ENCODE results near the gene TSGA10IP. TPM values are rescaled to one million over a fixed set of nuclear protein-coding genes. Genes with fewer than 3 reads are reported as not detected.
A peak's percentile ranks its signal among the peaks of the same experiment; 100 is the strongest.

TSGA10IP gene
- total RNA-seq, 2 experiments from 2014 or later: not detected

DNA sequence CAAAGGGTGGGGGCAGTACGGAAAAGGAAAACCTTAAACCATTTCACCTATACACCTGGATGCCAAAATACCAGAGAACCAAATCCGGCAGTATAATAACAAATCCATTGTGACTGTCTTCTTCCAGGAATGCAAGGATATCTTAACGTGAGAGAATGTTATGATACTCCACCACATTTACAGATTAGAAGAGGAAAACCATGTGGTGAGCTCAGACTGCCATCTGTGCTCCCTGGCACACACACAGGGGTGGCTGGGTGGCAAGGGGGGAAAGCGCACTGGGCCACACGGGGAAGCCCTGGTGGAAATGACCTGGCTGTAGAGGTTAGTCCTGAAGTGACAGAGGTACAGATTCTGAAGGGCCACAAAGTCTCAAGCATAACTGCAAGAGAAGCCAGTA is 46.8 kb downstream of the TSGA10IP start:
- H3K9me3 Mint-ChIP-seq (ENCODE audit: low read depth): no peaks in the 10 kb centered on the region
- peaks cover 8% of the 10 kb centered on the region for H3K36me3 Mint-ChIP-seq
- ATAC-seq: no peak
- no peak overlapping the region for H3K4me3 Mint-ChIP-seq
- peaks cover 8% of the 10 kb centered on the region for H3K4me1 Mint-ChIP-seq
- DNase-seq: no peak
- no peaks in the 10 kb centered on the region for H3K27me3 Mint-ChIP-seq
- no peak overlapping the region for H3K27ac Mint-ChIP-seq
- CTCF ChIA-PET: interaction anchor here (0.6 to 12.6 kb wide), 8 partner anchors 9 to 213 kb away, joined by 3 to 221 read pairs (median 4); partner anchors contain the start of genes CCDC85B and FIBP

DNA sequence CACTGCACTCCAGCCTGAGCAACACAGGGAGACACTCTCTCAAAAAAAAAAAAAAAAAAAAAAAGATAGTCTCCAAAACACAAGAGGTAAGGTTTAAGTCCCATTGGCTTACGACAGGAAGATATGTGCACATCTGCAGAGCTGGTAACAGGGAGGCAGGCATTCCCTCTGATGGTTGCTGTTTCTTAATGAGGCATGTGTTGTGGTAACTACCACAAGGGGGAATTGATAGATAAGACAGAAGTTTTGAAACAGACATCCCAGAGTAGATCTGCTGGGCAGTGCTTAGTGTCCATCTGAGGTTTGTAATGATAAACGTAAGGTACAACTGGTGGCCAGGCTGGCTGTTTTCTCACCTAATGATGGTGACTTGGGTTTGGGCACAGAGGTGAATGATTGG is 52.0 kb downstream of the TSGA10IP start:
- no peak for DNase-seq
- no peak overlapping the region for H3K4me3 Mint-ChIP-seq
- ATAC-seq: no peak
- no peaks in the 10 kb centered on the region for H3K9me3 Mint-ChIP-seq (ENCODE audit: low read depth)
- H3K36me3 Mint-ChIP-seq: peaks cover 40% of the 10 kb centered on the region
- H3K4me1 Mint-ChIP-seq: peaks cover 28% of the 10 kb centered on the region
- CTCF ChIA-PET: no interaction called here
- no peaks in the 10 kb centered on the region for H3K27me3 Mint-ChIP-seq
- no peak overlapping the region for H3K27ac Mint-ChIP-seq

DNA sequence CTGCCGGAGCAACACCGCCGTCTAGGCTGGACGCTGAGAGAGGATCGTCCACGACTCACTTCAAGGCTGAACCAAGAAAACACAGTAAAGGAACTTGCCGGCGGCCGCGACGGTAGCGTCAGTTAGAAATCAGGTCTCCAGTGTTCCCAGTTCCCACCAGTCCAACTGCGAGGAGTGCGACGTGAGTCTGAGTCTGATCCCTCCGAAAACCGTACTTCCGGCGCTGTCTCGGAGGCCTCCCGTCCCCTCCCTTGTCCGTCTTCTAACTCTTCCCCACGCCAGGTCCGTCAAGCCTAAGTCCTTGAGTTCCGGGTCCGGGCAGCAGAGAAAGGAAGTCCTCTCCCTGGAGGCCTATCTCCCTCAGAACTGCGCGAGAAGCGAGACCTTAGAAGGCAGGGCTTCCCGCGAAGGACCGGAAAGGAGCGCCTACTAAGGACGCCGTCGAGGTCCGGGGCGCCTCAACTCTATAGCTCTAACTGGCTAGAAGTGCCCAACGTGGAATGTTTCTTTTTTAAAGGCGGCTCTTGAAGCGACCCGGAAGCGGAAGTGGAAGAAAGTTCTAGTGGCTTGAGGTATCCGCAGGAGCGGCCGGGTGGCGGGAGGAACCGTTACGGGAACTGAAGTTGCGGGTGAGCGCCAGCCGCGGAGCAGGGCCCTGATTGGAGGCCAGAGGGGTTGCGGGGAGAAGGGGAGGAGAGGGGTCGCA is 56.8 kb downstream of the TSGA10IP start, which contains the start of the genes BANF1 and EIF1AD:
Gene BANF1, plus strand, starts transcription at position 562 of the 706 bp plus-strand sequence. CDS start 748 bp downstream, outside the sequence.
Gene EIF1AD, minus strand, starts transcription at position 216 of the 706 bp plus-strand sequence. CDS start 1,768 bp downstream, outside the sequence.
- H3K4me1 Mint-ChIP-seq: peaks cover 43% of the 10 kb centered on the region
- DNase-seq (peak; percentile 97), ATAC-seq (peak; percentile 89)
- H3K36me3 Mint-ChIP-seq: peaks cover 38% of the 10 kb centered on the region
- peak within 1 kb of the TSS; percentile 99 for H3K4me3 Mint-ChIP-seq
- peak within 1 kb of the TSS; percentile 98 for H3K27ac Mint-ChIP-seq
- H3K9me3 Mint-ChIP-seq (ENCODE audit: low read depth): no peaks in the 10 kb centered on the region
- CTCF ChIA-PET: interaction anchor here (0.7 to 2.5 kb wide), 14 partner anchors 9 to 290 kb away, joined by 3 to 14 read pairs (median 4); partner anchors contain the start of genes AP5B1, CATSPER1, CCDC85B and FIBP
- H3K27me3 Mint-ChIP-seq: no peaks in the 10 kb centered on the region

DNA sequence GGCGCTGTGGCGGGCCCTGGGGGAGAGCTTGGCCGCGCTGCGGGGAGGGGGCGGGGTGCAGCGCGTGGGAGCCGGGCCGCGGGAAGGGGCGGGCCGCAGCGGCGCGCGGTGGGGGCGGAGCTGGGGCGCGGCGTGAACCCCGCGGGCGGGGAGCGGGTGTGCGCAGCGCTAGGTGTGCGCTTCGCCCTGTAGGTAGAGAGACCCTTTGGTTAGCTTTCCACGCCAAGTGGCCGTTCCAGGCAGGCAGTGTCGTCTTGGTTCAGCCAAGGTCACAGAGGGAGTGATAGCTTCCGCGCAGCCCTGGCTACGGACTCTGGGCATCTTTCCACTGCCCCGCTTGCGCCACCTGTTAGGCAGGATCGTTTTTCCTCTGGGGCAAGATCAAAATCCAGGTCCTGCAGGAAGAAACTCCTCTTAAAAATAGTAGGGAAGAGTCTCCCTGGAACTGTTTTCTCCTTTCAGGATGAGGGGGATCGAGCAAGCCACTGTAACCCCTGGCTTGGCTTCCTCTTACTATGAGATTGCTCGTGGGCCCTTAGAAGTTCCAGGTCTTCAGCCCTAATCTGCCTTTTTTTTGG is 57.5 kb downstream of the TSGA10IP start:
- ATAC-seq: peak; percentile 79
- peaks cover 33% of the 10 kb centered on the region for H3K36me3 Mint-ChIP-seq

DNA sequence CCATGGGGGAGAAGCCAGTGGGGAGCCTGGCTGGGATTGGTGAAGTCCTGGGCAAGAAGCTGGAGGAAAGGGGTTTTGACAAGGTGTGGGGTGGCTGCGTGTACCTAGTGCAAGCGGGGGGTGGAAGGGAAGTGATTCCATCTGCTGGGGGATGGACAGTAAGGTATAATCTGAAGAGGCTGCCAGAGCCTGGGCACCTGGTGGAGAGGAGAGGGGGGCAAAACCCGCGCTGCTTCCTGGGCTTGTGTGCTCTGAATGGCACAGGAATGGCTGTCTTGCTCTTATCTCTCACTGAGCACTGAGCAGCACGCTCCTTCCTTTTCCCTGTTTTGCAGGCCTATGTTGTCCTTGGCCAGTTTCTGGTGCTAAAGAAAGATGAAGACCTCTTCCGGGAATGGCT is 58.0 kb downstream of the TSGA10IP start:
- peaks cover 38% of the 10 kb centered on the region for H3K4me1 Mint-ChIP-seq
- H3K36me3 Mint-ChIP-seq: peaks cover 28% of the 10 kb centered on the region
- peak overlapping the region; percentile 99 for H3K4me3 Mint-ChIP-seq
- CTCF ChIA-PET: interaction anchor here (0.7 to 2.5 kb wide), 7 partner anchors 13 to 291 kb away, joined by 3 to 14 read pairs (median 3); partner anchors contain the start of genes CCDC85B, FIBP and KAT5
- no peaks in the 10 kb centered on the region for H3K9me3 Mint-ChIP-seq (ENCODE audit: low read depth)
- no peak for ATAC-seq
- H3K27ac Mint-ChIP-seq: peak overlapping the region; percentile 98
- DNase-seq: no peak
- no peaks in the 10 kb centered on the region for H3K27me3 Mint-ChIP-seq

More for the DNA sequence above, 57.5 kb downstream of the TSGA10IP start:
- Mint-ChIP-seq H3K4me1 (peaks cover 40% of the 10 kb centered on the region), H3K9me3 (ENCODE audit: low read depth) (no peaks in the 10 kb centered on the region), H3K27me3 (no peaks in the 10 kb centered on the region), H3K27ac (peak overlapping the region; percentile 98), H3K4me3 (peak overlapping the region; percentile 99)
- no peak for DNase-seq
- CTCF ChIA-PET: interaction anchor here (0.7 to 2.5 kb wide), 15 partner anchors 8 to 291 kb away, joined by 3 to 14 read pairs (median 3); partner anchors contain the start of genes AP5B1, CATSPER1, CCDC85B and FIBP

DNA sequence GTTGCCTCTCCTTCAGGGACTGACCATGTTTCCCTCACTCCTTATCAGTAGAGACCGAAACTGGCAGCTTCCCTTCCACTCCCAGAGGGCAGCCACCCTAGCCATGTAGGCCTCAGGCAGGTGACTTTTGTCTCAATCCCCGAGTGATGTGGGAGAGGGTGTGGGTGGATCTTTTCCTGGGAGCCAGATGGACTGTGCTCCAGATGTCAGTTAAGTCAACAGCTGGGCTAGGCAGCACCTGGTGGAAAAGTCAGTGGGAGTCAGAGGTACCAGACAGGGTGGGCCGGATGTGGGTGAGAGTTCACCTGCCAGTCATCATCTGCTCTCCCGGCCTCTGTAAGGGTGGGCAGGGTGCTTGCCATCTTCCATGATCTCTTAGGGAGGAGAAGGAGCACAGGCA is 58.9 kb downstream of the TSGA10IP start:
- Mint-ChIP-seq H3K9me3 (ENCODE audit: low read depth) (no peaks in the 10 kb centered on the region), H3K36me3 (peaks cover 20% of the 10 kb centered on the region)

DNA sequence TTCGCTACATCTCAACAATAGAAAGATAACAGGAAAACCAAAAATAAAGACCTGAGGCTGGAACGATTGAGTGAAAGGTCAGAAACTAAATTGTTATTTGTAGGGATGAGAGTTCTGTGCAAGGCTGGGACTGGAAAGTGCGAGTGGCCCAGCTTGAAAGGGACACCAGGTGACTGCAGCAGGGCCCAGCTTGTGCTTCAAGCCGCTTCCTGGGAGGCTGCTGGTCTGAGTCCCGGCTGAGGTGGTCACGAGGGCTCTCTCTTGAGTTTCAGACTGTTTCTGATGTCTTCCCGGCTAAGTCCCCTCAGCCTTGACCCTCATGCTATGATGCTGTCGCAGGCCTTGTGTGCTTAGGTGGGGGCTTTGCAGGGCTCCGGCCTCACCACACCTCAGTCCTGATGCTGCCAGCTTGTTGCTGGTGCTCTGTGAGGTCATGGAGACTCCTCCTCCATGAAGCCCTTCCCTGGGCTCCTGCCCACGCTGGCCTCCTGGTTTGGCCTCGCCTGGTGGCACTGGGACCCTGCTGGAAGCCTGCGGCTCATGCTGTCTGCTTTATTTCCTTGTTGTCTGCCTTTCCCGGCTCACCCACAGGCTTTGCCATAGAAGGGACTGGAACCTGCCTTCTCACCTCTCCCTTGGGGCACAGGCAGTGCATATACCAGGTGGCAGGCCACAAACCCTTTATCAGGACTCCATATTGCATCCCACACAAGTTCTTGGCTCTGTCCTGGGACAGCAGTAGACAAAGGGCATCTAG is 61.0 kb downstream of the TSGA10IP start:
- no peak overlapping the region for H3K4me3 Mint-ChIP-seq
- DNase-seq (no peak), ATAC-seq (no peak)
- H3K4me1 Mint-ChIP-seq: peaks cover 20% of the 10 kb centered on the region
- no peaks in the 10 kb centered on the region for H3K9me3 Mint-ChIP-seq (ENCODE audit: low read depth)
- H3K36me3 Mint-ChIP-seq: peaks cover 9% of the 10 kb centered on the region
- CTCF ChIA-PET: no interaction called here
- peaks cover 12% of the 10 kb centered on the region for H3K27me3 Mint-ChIP-seq
- no peak overlapping the region for H3K27ac Mint-ChIP-seq

More for the DNA sequence above, 58.9 kb downstream of the TSGA10IP start:
- DNase-seq (no peak), ATAC-seq (no peak)
- H3K4me1 Mint-ChIP-seq: peaks cover 37% of the 10 kb centered on the region
- no peak overlapping the region for H3K27ac Mint-ChIP-seq
- no peak overlapping the region for H3K4me3 Mint-ChIP-seq
- H3K27me3 Mint-ChIP-seq: no peaks in the 10 kb centered on the region
- CTCF ChIA-PET: interaction anchor here (0.9 to 2.5 kb wide), 3 partner anchors 15 to 115 kb away, joined by 3 to 14 read pairs (median 8); partner anchors contain the start of genes CCDC85B and FIBP

DNA sequence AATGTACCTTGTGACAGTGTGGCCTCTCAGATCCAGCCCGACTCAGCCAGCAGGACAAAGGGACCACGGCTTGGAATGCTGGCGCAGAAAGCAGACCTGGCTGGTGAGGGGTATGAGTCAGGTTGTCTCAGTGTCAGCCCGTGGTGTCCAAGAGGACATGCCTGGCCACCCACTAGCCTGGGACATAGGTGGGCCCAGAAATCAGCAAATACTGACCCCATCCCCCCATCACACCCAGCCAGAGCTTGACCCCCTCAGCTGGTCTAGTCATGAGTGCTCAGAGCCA is 61.6 kb downstream of the TSGA10IP start:
- ATAC-seq (no peak), DNase-seq (no peak)
- H3K27me3 Mint-ChIP-seq: peaks cover 16% of the 10 kb centered on the region
- no peak overlapping the region for H3K4me3 Mint-ChIP-seq
- H3K4me1 Mint-ChIP-seq: peaks cover 21% of the 10 kb centered on the region
- no peak overlapping the region for H3K27ac Mint-ChIP-seq
- CTCF ChIA-PET: interaction anchor here (1.7 to 3.4 kb wide), 2 partner anchors 16 to 148 kb away, joined by 4 to 20 read pairs; partner anchors contain the start of gene CFL1
- no peaks in the 10 kb centered on the region for H3K9me3 Mint-ChIP-seq (ENCODE audit: low read depth)
- H3K36me3 Mint-ChIP-seq: peaks cover 8% of the 10 kb centered on the region

DNA sequence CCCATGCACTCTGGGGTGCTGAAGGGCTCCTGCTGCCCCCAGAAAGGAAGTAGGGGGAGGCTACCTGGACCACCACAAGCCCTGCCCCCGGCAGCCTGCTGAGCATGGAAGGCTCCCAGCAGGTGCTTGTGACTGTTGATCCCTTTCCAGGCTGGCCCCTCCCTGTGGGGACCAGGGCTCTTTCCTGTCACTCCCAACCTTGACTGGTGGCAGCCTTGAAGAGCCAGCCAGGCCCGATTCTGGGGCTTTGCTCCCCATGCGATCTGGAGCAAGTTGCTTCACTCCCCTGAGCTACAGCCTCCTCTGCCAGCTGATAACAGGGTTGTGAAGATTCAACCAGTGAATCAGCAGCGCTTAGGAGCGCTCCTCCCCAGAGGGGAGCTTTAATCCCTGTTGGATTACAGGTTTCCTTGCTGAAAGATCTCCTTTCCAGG is 61.9 kb downstream of the TSGA10IP start:
- Mint-ChIP-seq H3K4me1 (peaks cover 18% of the 10 kb centered on the region), H3K27ac (no peak overlapping the region), H3K27me3 (peaks cover 19% of the 10 kb centered on the region), H3K4me3 (no peak overlapping the region), H3K36me3 (peaks cover 5% of the 10 kb centered on the region), H3K9me3 (ENCODE audit: low read depth) (no peaks in the 10 kb centered on the region)
- ATAC-seq (no peak), DNase-seq (no peak)
- CTCF ChIA-PET: interaction anchor here (1.7 to 3.5 kb wide), 3 partner anchors 15 to 148 kb away, joined by 4 to 20 read pairs (median 13); partner anchors contain the start of gene CFL1

DNA sequence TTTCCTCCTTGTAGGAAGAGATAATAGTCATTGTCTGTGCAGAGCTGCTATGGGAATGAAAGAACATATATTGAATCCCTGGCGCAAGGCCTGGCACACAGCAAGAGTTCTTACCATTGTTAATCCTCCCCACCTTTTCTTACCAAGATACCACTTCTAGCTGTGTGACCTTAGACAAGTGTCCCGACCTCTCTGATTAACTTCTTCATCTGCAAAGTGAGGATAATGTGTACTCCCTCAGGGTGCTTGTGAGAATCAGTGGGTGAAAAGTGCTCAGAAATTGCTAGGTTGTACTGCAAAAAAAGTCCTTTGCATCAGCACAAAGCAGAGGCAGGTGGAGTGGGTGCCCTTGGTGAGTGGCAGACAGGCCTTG is 62.8 kb downstream of the TSGA10IP start:
- Mint-ChIP-seq H3K9me3 (ENCODE audit: low read depth) (no peaks in the 10 kb centered on the region), H3K27ac (no peak overlapping the region), H3K36me3 (peaks cover 5% of the 10 kb centered on the region), H3K4me1 (peaks cover 15% of the 10 kb centered on the region), H3K4me3 (no peak overlapping the region), H3K27me3 (peaks cover 26% of the 10 kb centered on the region)
- CTCF ChIA-PET: interaction anchor here (0.9 to 3.5 kb wide), 8 partner anchors 14 to 149 kb away, joined by 3 to 20 read pairs (median 4); partner anchors contain the start of gene CFL1
- DNase-seq (no peak), ATAC-seq (no peak)

DNA sequence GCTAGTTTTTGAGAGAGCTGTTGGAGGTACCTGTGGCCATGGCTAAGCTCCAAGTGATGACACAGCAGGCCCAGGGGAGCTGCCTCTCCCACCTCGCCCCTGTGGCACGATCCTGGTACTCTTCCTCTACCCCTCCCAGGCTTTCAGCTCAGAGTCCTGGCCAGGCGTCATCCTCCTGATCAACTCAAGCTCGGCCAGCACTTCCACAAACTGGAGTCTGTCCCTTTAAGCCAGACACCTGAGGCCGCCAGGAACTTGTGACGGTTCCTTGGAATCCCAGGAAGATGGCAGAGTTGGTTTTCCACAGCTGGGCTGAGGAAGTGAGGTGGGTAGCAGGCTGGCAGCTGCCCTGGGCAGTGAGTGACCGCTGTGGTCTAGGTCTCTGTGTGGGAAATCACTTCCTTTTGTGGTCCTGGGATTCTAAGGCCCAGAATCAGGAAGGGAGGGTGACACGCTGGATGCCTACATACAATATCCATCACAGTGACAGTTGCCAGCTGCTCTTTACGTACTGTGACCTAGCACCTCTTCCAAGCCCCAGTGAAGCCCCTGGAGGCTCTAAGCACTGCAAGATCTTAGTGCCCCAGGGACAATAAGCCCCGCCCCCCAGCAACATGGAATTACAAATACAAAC is 63.3 kb downstream of the TSGA10IP start:
- no peak overlapping the region for H3K27ac Mint-ChIP-seq
- no peak for ATAC-seq
- CTCF ChIA-PET: interaction anchor here (0.9 to 3.5 kb wide), 8 partner anchors 14 to 150 kb away, joined by 3 to 20 read pairs (median 4); partner anchors contain the start of gene CFL1
- H3K4me1 Mint-ChIP-seq: peaks cover 10% of the 10 kb centered on the region
- H3K36me3 Mint-ChIP-seq: peaks cover 5% of the 10 kb centered on the region
- no peaks in the 10 kb centered on the region for H3K9me3 Mint-ChIP-seq (ENCODE audit: low read depth)
- DNase-seq: no peak
- H3K27me3 Mint-ChIP-seq: peaks cover 31% of the 10 kb centered on the region
- H3K4me3 Mint-ChIP-seq: no peak overlapping the region
